22Rv1 (cell line): Measurements from ENCODE around the gene FANCB.

Experiments used
- CTCF ChIP-seq: fragments of 450-650 bp; IDR thresholded peaks from 2 replicates; pipeline ENCODE4 v1.5.1; 2017; ENCODE audit warnings: mild to moderate bottlenecking
- ZFX ChIP-seq: fragments of 450-650 bp; IDR thresholded peaks from 2 replicates; pipeline ENCODE4 v1.6.1; 2017; ENCODE audit warnings: antibody characterized with exemption, borderline replicate concordance

DNA sequence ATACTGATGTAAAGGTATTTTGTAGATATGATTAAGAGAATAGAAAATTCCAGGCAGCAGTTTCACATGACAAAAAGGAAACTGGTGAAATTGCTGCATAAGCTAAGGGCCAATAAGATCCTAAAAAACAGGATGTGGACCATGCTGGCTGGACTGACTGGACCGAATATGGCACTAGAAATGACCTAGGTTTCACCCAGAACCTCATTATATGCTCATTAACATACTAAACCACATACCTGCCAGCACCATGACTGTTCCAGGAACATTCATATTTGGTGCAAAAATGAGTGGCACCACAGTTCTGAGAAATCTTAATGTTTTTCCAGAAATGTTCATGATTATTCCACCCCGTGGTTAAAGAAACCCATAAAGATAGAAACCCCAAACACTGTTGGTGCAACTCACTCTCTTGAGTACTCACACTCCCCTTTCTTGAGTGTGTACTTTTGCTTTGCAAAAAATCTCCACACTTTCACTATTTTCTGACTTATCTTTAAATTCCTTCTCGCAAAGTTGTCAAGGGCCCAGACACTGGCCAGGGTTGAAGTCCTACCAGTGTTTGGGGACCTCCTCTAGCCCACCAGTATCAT is 74.0 kb downstream of the FANCB start:
- TF ChIP-seq CTCF (no peak), ZFX (no peak)
